GM19025 (cell line): ENCODE results near the gene COP1.
"Not testable (repeated sequence)": the region's sequence is repeated elsewhere in the genome, so short reads cannot be mapped to it uniquely, and the experiment has no call there.

Experiments used
- ATAC-seq: cut with Tn5 transposase; IDR thresholded peaks from one replicate; pipeline ENCODE4 v1.9.1; 2021; ENCODE audit warnings: mild to moderate bottlenecking, low read depth, moderate library complexity; ENCODE audit not compliant: unreplicated experiment

Gene COP1

GRCh38 chr1:176051402-176051801, 155.7 kb downstream of the COP1 start:
- ATAC-seq, result no peak

- ATAC-seq, result no peak
Measured at GRCh38 chr1:176049582-176049981, 157.5 kb downstream of the COP1 start.

- ATAC-seq, result no peak
Measured at GRCh38 chr1:176046926-176047325, 160.2 kb downstream of the COP1 start.

- ATAC-seq, result no peak
Measured at GRCh38 chr1:176043537-176043936, 163.5 kb downstream of the COP1 start.

GRCh38 chr1:176033881-176034280, 173.2 kb downstream of the COP1 start:
- ATAC-seq, result no peak

GRCh38 chr1:176033474-176033873, 173.6 kb downstream of the COP1 start:
- ATAC-seq, result no peak

GRCh38 chr1:176032040-176032645, 174.9 kb downstream of the COP1 start:
- ATAC-seq, result no peak

GRCh38 chr1:176029609-176030008, 177.5 kb downstream of the COP1 start:
- ATAC-seq, result no peak

GRCh38 chr1:176029155-176029554, 177.9 kb downstream of the COP1 start:
- ATAC-seq, result no peak

GRCh38 chr1:176027934-176028333, 179.2 kb downstream of the COP1 start:
- ATAC-seq, result not testable (repeated sequence)

GRCh38 chr1:176022574-176022973, 184.5 kb downstream of the COP1 start:
- no peak for ATAC-seq

- ATAC-seq, result no peak
Measured at GRCh38 chr1:176017722-176018121, 189.4 kb downstream of the COP1 start.

GRCh38 chr1:176009951-176010350, 197.1 kb downstream of the COP1 start:
- no peak for ATAC-seq

GRCh38 chr1:176007756-176008389, 199.2 kb downstream of the COP1 start:
- not testable (repeated sequence) for ATAC-seq

GRCh38 chr1:175994660-175995059, 212.4 kb downstream of the COP1 start:
- ATAC-seq, result not testable (repeated sequence)

- not testable (repeated sequence) for ATAC-seq
Measured at GRCh38 chr1:175992825-175993224, 214.3 kb downstream of the COP1 start.

GRCh38 chr1:175992202-175992601, 214.9 kb downstream of the COP1 start:
- not testable (repeated sequence) for ATAC-seq

- ATAC-seq, result no peak
Measured at GRCh38 chr1:175984813-175985212, 222.3 kb downstream of the COP1 start.

- ATAC-seq, result no peak
Measured at GRCh38 chr1:175984057-175984812, 222.9 kb downstream of the COP1 start.

GRCh38 chr1:175983363-175983762, 223.7 kb downstream of the COP1 start:
- ATAC-seq, result not testable (repeated sequence)

- no peak for ATAC-seq
Measured at GRCh38 chr1:175981128-175981527, 226.0 kb downstream of the COP1 start.

- no peak for ATAC-seq
Measured at GRCh38 chr1:175978926-175979325, 228.2 kb downstream of the COP1 start.
